Epidermal melanocyte (primary cell): Measurements from ENCODE around the gene ACOT7.
"Not testable (repeated sequence)": the region's sequence is repeated elsewhere in the genome, so short reads cannot be mapped to it uniquely, and the experiment has no call there.

Experiments
- DNase-seq: peaks from one replicate; pipeline ENCODE4 v3.0.0; 2011; ENCODE audit warnings: low spot score; ENCODE audit not compliant: insufficient read length

The ACOT7 gene

DNA sequence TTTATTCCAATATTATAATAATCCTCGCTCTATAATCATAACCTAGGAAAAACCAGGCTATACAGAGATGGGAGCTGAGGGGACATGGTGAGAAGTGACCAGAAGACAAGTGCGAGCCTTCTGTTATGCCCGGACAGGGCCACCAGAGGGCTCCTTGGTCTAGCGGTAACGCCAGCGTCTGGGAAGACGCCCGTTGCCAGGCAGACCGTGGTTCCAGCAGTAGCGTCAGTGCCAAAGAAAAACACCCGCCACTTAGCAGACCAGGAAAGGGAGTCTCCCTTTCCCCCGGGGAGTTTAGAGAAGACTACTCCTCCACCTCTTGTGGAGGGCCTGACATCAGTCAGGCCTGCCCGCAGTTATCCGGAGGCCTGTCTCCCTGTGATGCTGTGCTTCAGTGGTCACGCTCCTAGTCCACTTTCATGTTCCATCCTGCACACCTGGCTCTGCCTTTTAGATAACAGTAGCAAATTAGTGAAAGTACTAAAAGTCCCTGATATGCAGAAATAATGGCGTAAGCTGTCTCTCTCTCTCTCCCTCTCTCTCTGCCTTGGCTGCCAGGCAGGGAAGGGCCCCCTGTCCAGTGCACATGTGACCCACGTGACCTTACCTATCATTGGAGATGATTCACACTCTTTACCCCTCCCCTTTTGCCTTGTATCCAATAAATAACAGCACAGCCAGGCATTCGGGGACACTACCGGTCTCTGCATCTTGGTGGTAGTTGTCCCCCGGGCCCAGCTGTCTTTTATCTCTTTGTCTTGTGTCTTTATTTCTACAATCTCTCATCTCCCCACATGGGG is 30.3 kb downstream of the ACOT7 start:
- DNase-seq: not testable (repeated sequence)

DNA sequence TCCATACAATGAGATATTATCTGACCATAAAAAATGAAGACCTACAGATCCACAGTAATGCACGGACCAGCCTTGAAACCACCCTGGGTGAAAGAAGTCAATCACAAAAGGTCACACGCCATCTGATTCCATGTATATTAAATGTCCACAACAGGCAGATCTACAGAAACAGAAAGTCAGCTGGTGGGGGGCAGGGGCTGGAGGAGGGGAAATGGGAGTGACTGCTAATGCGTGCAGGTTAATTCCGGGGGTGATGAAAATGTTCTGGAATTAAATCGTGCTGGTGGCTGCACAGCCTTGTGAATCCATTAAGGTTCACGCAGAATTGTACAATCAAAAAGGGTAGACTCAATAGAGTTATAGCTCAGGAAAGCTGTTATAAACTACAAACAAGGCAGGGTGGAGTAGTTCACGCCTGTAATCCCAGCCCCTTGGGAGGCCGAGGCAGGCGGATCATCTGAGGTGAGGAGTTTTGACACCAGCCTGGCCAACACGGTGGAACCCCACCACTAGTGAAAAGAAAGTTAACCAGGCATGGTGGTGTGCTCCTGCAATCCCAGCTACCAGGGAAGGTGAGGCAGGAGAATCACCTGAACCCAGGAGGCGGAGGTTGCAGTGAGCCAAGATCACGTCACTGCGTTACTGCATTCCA is 32.3 kb downstream of the ACOT7 start:
- no peak for DNase-seq

DNA sequence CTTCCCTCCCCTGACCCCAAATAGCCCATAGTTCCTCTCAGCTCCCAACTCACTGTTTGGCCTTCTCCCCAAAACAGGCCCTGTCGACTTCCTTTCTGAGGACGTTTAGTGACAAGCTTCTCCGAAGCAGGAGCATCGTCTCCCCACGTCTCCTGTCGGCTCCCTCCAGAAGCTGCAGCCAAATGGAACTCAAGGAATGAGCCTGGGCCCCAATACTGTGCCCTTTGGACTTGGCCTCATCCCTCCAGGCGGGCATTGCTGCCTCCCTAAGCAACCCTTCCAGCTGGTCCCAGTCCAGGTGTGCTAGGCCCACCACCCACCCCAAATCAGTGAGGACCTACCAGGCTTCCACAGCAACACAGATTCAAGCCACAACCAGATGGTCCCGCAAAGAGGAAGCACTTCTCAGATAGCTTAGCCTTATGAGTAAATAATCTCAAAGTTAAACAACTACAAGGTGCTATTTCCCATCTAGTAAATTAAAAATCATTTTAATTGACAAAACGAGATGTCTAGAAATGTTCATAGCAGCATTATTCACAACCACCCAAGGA is 33.0 kb downstream of the ACOT7 start:
- DNase-seq: no peak

DNA sequence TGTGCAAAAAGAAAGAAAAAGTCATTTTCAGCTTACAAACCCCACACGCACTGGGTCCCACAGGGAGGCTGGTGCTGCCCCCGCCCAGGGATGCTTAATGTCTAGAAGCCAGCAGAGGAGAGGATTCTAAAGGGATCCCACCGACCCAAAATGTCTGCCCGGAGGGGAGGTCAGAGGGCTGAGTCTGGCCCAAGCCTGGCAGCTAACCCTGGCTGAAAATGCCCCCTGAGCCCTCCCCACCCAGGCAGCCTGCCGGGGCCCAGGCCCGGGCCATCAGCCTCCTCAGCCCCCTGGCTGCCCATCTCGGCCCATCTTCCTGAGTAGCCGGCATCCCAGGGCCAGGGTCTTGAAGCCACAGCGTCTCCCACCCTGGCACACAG is 33.5 kb downstream of the ACOT7 start:
- DNase-seq: no peak

DNA sequence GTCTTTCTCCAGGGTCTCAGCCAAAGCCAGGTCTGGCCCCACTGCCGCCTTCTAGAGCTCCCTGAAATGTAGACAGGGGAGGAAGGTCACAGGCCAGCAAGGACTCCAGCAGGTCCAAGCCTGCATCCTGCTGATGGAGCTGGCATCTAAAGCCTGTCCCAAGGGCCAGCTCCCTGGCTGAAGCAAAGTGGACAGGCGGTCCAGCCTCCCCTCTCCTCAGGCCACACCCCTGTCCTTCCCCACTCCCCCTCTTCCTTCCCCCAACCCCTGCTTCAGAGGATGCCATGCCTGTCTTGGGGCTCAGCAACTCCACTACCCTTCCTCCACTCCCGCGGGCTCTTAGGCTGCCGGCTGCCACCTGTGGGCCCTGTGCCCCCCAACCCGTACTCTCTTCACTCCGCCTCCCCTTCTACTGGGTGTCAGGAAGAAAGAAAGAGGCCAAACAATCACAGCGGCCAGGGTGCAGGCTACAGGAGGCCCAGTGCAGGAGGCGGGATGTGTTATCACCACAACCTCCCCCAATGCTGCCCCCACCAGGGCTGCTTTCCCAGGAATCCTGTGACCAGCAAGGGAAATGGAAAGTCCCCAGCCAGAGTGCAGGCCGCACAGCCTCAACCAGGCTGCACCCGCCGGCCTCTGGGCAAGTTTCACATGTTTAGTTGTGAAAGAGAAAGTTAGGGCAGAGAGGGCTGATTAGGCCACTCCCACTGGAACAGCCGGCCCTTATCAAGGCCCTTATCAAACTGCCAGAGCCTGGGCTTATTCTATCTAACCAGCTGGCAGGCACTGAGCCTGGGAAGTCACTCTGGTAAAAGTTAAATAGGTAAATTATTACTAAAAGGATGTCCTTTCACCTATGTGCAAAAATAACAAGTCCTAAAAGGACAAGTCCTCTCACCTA is 34.1 kb downstream of the ACOT7 start:
- DNase-seq: no peak

DNA sequence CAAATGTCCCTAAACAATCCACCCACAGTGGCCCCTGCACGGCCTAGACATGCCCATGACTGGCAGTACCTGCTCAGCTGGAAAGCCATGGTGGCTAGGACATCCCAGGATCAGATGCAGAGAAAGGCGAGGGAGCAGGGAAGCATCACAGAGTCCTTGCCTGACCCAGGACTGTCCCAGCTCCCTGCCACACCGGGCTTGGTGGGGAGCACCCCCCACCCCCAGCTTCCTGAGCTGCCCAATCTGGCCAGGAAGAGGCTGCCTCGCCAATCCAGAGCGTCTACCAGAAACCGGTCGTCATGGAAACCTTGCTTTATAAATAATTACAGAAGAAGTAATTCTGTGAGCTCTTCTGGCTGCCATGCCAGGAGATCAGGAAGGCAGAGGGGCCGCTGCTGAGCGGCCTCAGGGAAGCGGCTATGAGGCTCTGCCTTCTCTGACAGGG is 34.8 kb downstream of the ACOT7 start:
- DNase-seq: no peak

DNA sequence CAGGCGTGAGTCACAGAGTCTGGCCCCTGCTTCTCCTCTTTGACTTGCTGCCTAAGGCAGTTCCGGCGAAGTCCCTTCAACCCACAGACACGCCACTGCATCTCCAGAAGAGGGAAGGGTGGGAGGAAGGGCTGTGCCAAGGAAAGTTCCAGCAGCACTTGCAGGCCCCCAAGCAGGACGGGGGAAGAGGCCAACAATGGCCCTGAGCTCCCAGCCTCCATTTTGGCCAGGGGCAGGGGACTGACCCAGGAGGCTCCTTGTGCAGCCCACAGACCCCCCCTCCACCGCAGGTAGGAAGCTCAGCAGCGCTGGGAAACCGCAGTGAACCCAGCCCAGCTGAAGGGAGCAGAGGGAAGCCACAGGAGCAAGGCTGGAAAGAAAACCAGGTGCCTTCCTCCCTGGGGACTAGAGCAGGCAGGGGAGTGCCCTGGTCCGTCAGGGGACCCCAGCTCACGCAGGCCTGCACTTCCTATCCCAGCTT is 35.4 kb downstream of the ACOT7 start:
- DNase-seq: no peak

DNA sequence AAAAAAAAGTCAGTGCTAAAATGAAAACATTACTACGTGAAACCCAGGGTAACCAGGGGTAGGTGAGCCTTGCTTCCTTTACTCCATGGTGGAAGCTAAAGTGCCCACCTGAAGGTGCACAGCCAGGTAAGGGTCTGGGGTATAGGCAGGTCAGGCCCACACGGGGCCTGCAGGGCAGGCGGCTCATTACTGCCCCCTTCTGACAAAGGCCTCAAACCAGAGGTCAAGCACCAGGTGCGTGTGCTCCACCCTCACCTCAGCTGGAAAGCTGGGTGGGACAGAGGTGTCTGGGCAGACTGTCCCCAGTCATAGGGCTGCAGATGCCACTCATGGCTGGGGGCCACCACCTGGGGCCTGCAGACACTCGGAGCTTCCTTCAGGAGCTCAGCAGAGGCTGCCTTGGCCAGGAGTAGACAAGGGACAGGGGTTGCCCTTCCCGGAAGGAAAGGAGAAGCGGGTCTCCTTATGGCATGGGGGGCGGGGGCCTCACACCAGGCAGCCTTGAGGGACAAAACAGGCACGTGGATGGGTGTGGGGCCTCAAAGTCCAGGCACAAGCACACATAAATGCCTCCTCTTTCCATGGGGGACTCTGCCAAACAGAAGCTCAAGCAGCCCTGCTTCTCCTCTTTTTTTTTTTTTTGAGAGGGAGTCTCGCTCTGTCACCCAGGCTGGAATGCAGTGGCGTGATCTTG is 36.2 kb downstream of the ACOT7 start:
- DNase-seq: no peak

DNA sequence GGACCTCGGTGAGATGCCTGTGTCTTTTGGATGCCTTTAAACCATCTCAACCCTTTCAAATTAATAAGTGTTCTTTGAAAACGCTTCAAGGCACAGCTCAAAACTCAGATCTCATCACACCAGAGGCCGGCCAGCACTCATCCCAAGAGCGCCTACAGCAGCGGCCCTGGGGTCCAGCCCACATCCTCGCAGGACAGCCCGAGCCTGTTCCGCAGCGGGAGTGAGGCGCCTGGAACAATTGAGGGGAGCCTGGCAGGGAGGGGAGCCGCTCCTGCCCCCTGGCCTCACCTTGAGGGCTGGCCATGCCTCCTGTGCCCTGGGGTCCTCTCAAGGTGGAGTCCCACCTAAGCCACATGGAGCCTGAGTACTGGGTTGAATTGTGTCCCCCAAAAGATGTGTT is 37.9 kb downstream of the ACOT7 start:
- DNase-seq: no peak

DNA sequence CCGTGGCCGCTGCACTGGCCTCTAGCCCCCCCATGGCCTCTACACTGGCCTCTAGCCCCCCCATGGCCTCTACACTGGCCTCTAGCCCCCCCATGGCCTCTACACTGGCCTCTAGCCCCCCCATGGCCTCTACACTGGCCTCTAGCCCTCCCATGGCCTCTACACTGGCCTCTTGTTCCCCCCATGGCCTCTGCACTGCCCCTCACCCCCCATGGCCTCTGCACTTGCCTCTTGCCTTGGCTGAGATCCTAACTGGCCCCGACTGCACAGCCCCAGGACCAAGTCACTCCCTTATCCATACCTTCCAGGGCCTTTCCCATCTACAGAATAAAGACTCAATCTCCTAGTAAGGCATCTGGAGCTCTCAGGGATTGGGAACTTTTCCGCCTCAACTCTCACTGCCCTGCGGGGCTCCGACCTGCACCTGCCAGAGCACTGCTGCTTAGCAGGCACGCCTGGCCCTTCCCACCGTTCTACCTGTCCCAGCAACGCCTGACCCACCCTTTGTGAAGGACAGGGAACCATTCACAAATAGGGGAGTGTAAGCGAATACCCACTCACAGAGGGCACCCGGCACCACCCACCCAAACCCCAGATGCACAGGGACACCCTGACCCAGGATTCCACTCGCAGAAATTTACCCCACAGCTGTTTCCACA is 38.8 kb downstream of the ACOT7 start:
- DNase-seq: no peak

DNA sequence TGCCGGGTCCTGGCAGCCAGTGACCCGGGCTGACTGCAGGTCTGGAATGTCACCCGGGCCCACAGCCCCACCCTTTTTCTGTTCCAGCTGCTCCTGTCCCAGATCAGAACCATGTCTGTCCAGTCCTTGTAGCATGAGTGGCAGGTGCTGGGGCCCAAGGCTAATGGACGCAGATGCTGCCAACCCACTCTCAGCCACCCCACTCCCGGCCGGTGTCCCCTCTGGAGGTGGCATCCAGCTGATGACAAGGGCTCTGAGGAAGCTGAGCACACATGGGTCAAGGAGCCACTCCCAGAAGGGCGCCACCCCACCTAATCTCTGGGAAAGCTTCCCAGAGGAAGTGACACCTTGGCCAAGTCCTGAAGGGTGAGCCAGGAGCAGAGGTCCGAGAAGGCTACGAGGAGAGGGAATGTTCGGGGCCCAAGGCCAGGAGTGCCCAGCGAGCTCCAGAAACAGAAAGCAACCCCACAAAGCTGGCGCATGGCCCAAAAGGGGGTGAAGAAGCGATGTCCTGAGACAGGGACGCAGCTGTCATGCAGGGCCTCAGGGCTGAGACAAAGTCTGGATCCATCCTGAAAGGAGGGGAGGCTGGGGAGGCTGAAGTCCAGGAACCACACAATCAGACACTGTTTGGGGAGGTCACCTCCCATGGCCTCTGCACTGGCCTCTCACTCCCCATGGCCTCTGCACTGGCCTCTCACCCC is 39.5 kb downstream of the ACOT7 start:
- DNase-seq: no peak

DNA sequence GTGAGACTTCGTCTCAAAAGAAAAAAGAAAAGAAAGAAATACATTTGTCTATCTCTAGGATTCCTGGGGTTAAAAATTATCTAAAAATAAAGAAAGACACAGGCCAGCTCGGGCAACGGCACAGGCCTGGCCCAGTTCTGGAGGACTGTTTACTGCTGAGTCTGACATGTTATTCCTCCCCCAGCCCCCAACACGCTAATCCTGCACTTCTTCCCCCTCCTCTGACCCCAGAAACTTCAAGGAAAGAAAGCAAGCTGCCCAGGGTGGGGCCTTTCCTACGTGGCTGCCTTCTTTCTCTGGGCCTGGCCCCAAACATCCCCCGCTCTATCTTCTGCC is 40.0 kb downstream of the ACOT7 start:
- no peak for DNase-seq

DNA sequence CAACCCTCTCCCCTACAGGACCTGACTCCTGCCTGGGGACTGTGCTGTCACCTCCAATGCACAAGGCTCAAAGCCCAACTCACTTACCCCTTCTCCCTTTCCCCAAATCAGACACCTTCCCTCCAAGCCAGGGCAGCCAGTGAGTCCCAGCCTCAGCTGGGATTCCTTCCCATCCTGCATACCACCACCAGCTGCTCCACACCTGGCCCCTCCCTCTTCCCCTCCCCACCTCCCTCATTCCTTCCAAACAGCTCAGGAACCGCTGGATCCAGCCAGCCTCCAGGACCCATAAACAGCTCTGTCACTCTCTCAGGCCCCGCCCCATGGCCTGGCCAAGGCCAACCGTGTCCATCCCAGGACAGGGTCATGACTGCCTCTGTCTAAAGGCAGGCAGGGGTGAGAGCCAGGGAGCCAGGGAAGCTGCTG is 41.4 kb downstream of the ACOT7 start:
- no peak for DNase-seq

DNA sequence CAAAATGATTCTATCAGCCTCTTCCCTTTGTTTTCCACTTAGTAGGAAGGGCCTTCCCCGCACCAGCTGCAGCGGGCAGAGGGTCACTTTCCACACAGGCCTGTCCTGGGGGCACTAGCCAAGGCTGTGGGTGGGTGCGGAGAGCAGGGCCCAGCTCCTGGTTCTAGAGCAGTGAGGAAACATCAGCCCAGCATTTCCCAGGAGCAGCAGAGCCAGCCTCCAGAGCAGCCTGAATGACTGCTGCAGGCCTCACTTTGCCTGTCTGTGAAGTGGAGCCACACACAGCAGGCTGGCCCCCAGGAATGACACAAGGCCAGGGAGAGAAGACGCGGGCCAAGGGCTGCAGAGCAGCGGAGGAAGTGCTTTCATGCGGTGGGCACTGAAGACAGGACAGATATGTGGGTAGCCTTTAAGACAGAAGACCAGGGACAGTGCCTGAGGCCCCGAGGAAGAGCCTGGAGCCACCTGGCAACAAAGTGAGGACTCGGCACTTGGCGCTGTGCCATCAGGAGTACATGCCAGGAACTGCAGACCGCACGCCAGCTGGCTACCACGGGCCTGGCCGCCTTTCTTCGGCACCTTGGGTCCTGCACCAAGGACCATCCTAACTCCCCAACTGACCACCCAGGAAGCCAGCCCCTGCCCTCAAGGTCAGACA is 42.0 kb downstream of the ACOT7 start:
- no peak for DNase-seq

DNA sequence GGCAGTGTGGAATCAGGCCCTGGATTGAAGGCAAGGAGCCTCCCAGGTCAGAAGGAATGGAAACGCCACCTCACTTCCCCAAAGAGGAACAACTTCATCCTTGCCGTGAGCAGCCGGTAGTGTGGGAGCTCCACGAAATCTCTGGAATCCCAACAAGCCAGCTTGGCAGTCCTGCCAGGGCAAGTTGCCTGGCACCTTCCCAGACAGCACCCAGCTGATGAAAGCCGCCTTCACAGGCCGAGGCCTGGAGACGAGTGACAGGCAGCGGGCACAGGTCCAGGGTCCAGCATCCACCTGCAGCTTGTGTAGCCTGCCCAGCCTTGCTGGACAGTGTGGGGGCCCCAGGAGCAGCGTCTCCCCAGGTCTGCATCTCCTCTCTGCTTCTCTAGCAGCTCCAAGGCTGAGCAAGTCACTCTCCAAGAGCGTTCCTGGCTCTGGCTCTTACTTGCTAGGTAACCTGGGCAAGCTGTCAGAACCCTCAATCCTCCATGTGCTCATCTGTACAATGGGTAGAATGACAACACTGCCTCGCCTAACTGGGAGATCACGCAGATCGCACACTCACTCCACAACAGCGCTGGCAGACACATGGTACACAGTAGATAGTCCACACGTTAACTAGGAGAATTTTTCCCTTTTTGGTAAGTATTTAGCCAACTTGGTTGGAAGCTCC is 43.0 kb downstream of the ACOT7 start:
- DNase-seq: no peak

DNA sequence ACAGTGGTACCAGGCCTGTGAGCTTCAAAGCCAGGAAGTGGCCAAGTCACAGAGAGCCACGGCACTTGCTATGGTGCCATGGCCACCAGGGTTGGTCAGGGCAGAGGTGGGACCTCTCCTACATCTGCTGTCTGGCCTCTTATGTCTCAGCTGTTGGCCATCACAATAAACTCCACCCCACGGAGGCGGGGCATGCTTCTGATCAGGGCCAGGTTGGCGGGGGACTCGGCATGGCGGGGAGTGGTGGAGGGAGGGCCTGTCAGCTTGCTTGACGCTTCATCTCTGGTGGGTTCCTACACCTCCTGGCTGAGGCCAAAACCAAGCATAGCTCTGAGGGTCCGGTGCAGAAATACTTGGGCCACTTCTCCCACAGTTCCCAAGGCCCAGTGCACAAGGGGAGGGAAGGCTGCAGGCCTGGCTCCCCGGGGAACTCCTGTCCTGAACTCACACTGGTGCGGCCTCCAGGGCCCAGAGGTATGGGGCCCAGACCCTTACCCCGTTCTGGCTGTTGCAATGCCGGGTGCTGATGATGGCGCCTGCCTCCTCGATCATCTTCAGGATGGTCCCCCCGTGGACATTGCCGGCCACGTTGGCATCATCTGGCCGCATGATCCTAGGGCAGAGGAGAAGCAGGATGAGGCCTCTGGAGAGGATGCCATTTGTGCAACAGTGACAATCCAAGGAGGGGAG is 44.2 kb downstream of the ACOT7 start:
- DNase-seq: no peak

DNA sequence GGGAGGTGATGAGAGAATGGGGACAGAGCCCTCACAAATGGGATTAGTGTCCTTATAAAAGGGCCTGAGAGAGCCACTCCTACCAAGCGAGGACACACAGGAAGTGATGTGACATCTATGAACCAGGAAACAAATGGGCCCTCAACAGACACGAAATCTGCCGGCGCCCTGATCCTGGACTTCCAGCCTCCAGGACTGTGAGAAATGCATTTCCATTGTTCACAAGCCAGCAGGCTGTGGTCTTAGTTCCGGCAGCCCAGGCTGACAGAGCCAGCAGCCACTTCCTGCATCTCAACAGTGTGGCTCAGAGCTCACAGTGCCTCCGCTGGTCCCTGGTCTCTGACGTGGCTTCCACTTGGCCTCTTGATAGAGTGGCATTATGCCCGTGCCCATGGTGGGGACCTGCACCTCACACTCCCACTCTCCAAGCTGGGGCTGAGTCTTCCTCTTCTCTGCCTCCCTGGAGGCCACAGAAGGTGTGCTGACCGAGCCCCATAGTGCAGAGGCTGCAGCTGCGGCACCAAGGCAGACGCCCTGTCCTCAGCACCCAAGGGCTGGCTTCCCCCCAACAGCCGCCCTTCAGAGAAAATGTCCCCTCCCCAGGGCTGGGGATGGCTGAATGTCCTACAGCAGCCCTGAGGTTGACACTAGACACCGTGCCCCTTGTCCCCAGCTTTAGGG is 44.9 kb downstream of the ACOT7 start:
- DNase-seq: no peak
